ENCODE data around the gene CA10. TPM values are rescaled to one million over a fixed set of nuclear protein-coding genes. Genes with fewer than 3 reads are reported as not detected.

The CA10 gene
- total RNA-seq, 4 donors from 2014 or later = not detected

- TF ChIP-seq, protein P1, sequence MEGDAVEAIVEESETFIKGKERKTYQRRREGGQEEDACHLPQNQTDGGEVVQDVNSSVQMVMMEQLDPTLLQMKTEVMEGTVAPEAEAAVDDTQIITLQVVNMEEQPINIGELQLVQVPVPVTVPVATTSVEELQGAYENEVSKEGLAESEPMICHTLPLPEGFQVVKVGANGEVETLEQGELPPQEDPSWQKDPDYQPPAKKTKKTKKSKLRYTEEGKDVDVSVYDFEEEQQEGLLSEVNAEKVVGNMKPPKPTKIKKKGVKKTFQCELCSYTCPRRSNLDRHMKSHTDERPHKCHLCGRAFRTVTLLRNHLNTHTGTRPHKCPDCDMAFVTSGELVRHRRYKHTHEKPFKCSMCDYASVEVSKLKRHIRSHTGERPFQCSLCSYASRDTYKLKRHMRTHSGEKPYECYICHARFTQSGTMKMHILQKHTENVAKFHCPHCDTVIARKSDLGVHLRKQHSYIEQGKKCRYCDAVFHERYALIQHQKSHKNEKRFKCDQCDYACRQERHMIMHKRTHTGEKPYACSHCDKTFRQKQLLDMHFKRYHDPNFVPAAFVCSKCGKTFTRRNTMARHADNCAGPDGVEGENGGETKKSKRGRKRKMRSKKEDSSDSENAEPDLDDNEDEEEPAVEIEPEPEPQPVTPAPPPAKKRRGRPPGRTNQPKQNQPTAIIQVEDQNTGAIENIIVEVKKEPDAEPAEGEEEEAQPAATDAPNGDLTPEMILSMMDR (IDR thresholded peaks at IDR 0.05; ENCODE audit: low read depth) = no peak
Measured at GRCh38 chr17:52105591-52105990, 52.9 kb downstream of the CA10 start.

- TF ChIP-seq, protein P1 (IDR thresholded peaks at IDR 0.05; ENCODE audit: low read depth) = no peak
Measured at GRCh38 chr17:52096056-52096455, 62.5 kb downstream of the CA10 start.

DNA sequence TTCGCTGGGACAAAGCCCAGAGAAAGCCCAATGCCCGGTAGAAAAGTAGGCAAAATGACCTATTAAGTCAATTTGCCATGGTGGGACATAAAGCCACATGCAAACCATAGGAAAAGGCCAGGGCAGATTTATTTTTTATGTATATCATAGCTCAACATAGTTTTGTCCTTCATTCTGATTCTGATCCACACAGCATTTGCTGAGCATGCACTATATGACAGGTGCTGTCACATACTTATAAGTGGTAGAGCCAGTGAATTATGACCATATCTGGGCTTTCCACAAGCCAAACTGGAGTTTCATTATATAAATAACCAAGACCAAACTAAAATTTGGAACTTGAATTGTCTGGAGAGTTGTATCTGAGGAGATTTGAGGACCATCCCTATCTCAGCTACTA is 74.3 kb downstream of the CA10 start:
- TF ChIP-seq, protein P1 (IDR thresholded peaks at IDR 0.05; ENCODE audit: low read depth) = no peak

GRCh38 chr17:52079496-52079895 is 79.0 kb downstream of the CA10 start:
- TF ChIP-seq, protein P1 (IDR thresholded peaks at IDR 0.05; ENCODE audit: low read depth) = no peak

GRCh38 chr17:52071712-52072111 is 86.8 kb downstream of the CA10 start:
- TF ChIP-seq, protein P1 (IDR thresholded peaks at IDR 0.05; ENCODE audit: low read depth) = no peak

DNA sequence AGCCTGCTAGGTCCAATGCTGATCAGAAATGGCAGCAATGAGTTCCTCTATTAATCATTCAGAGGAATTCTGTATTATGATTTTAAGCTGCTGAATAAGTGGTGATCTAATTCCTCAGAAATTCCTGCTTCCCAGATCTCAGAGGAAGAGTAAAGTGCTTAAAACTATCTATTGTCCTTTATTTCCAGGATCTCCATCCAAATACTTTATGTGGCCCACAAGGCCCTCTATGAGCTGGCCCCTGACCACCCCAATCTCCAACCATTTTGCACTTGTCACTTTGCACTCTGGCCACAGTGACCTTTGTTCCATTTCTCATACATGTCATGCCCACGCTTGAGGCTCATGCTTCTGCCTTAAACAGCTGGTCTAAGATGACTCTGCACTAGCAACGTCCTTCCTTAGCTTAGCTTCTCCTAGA is 93.7 kb downstream of the CA10 start:
- TF ChIP-seq, protein P1 (IDR thresholded peaks at IDR 0.05; ENCODE audit: low read depth) = no peak

DNA sequence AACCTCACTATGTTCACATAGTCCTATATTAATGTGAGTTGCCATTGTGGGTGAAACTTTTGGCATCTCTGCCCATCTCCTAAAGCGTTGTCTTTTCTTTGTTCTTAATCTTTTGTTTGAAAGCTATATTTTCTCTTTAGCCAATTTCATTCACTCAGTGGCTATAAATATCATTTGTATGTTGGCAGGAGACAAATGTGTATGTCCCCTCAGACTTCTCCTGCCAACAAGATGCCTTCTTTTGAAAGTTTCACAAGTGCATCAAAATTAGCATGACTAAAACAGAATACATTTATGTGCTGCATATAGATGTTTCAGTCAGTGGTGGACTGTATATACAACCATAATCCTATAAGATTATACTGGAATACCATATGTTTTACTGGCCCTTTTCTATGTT is 109.0 kb downstream of the CA10 start:
- TF ChIP-seq, protein P1 (IDR thresholded peaks at IDR 0.05; ENCODE audit: low read depth) = no peak

Data from subcutaneous adipose tissue (tissue), 4 donors.